Measurements from ENCODE around the gene DDX51. TPM values are rescaled to one million over a fixed set of nuclear protein-coding genes. Genes with fewer than 3 reads are reported as not detected.

DDX51 gene
- total and polyA plus RNA-seq, 2 experiments from 2014 or later: 12.4 to 18.3 TPM

GRCh38 chr12:132171293-132171967, 27.3 kb upstream of the DDX51 start:
- Histone ChIP-seq H3K4me3 (no peak overlapping the region), H3K4me1 (ENCODE audit: insufficient read depth) (no peaks in the 10 kb centered on the region), H3K79me2 (replicated peaks; ENCODE audit: insufficient read depth) (no peaks in the 10 kb centered on the region), H3K36me3 (ENCODE audit: insufficient read depth) (no peaks in the 10 kb centered on the region), H3K27me3 (ENCODE audit: insufficient read depth) (no peaks in the 10 kb centered on the region), H3K9me2 (ENCODE audit: insufficient read depth) (no peaks in the 10 kb centered on the region), H4K20me1 (replicated peaks; ENCODE audit: insufficient read depth) (no peaks in the 10 kb centered on the region), H2AFZ (no peak overlapping the region), H3K4me2 (no peak overlapping the region), H3F3A (replicated peaks; ENCODE audit: low read depth) (no peaks in the 10 kb centered on the region), H3K27ac (ENCODE audit: low read depth) (no peak overlapping the region)
- Mint-ChIP-seq H3K27ac (no peak overlapping the region), H3K27me3 (ENCODE audit: insufficient read depth, low read depth, poor library complexity) (peaks cover 18% of the 10 kb centered on the region), H3K9me3 (peaks cover 6% of the 10 kb centered on the region; the same call in 2 of the 3 replicates), H3K4me3 (no peak overlapping the region), H3K36me3 (ENCODE audit: low read depth) (no peaks in the 10 kb centered on the region), H3K4me1 (no peaks in the 10 kb centered on the region)
- TF ChIP-seq ZNF462 (CRISPR knock-in tag; IDR thresholded peaks at IDR 0.05) (no peak), ZNF114 (CRISPR knock-in tag; IDR thresholded peaks at IDR 0.05) (no peak), NANOG (IDR thresholded peaks at IDR 0.05; ENCODE audit: borderline replicate concordance) (no peak), JUNB (IDR thresholded peaks at IDR 0.05; ENCODE audit: unreplicated experiment) (no peak), POLR2AphosphoS5 (IDR thresholded peaks at IDR 0.05; ENCODE audit: low read depth) (no peak), CREB1 (CRISPR knock-in tag; IDR thresholded peaks at IDR 0.05; ENCODE audit: low read depth) (no peak), REST (IDR thresholded peaks at IDR 0.05; ENCODE audit: unreplicated experiment) (no peak), CTCF (conservative IDR thresholded peaks at IDR 0.05; ENCODE audit: low read depth in 2 of 2) (no peak), EZH2 (IDR thresholded peaks at IDR 0.05; ENCODE audit: low read depth, unreplicated experiment) (no peak), ETS1 (IDR thresholded peaks at IDR 0.05) (no peak), EZH2phosphoT487 (IDR thresholded peaks at IDR 0.05; ENCODE audit: unreplicated experiment) (no peak), ZNF331 (CRISPR knock-in tag; IDR thresholded peaks at IDR 0.05; ENCODE audit: low read depth) (no peak), STAT1 (IDR thresholded peaks at IDR 0.05; ENCODE audit: unreplicated experiment) (no peak)
- DNase-seq (ENCODE audit: low spot score) (no peak), ATAC-seq (no peak)

Data from GM23338 (cell line).